ENCODE results near the gene CDKN2AIP. TPM values are rescaled to one million over a fixed set of nuclear protein-coding genes. Genes with fewer than 3 reads are reported as not detected.
"Not testable (repeated sequence)": the region's sequence is repeated elsewhere in the genome, so short reads cannot be mapped to it uniquely, and the experiment has no call there.

Gene CDKN2AIP
- polyA plus RNA-seq, 4 donors: 33.7 to 39.4 (median 35.8) TPM

DNA sequence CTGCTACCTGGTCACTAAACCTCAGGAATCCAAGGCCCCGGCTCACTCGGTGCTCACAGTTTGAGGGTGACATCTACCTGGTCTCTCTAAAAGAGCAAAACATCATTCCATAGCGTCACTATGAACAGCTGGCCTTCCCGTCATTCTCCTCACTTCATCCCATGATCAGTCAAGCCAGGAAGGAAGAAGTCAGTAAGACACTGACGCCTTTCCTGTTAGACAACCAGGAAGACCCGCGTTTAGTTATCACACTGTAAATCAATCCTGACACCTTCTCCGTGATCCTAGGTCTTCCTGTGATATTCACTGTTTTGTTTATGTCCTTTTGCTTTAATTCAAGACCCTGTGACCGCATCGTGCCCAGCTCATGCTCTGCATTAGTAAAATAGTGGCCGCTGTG lies 31.6 kb upstream of the CDKN2AIP start:
- no peak for DNase-seq (ENCODE audit: low read depth in 4 of 4, low spot score in 2 of 4)

DNA sequence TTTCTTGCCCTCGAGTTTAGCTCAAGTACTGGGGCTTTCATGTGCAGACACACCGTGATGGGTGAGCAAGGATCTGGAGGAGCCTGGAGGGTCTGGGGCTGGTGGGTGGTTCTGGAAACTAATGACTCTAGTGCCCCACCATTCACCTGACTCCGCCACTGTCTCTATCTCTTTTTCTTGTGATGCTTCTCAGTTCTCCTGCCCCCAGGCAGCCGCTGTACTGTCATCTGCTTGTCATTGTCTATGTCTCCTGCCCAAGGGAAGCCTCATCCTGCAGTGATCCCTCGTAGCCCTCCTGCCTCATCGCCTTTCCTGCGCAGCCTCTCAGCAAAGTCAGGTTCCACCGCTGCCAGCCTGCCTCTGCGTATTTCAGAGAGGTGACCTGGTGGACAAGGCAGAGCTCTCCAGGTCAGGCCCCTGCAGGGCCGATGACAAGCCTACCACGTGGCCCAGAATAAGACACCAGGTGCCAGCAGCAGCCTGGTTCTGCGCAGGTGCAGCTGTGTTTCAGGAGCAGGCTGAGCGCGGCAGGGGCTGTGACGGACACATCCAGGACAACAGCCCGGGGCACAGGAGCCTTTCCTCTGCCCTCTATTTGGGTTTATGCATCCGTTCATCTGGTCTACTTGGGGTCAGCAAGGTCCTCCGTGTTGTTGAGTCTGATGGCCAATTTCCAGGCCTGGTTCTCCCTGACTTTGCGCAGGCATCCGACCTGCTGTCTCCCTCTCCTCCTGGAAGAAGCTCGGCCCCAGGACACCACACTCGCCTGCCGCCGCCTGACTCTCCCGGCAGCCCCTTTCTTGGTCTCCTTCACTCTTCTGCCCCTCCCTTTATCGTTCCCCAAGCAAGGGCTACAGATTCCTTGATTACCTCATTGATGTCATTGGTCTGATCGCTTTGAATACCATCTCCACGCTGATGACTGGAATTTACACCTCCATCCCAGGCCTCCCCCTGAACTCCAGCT lies 30.9 kb upstream of the CDKN2AIP start:
- DNase-seq (ENCODE audit: low read depth in 4 of 4, low spot score in 2 of 4): no peak

DNA sequence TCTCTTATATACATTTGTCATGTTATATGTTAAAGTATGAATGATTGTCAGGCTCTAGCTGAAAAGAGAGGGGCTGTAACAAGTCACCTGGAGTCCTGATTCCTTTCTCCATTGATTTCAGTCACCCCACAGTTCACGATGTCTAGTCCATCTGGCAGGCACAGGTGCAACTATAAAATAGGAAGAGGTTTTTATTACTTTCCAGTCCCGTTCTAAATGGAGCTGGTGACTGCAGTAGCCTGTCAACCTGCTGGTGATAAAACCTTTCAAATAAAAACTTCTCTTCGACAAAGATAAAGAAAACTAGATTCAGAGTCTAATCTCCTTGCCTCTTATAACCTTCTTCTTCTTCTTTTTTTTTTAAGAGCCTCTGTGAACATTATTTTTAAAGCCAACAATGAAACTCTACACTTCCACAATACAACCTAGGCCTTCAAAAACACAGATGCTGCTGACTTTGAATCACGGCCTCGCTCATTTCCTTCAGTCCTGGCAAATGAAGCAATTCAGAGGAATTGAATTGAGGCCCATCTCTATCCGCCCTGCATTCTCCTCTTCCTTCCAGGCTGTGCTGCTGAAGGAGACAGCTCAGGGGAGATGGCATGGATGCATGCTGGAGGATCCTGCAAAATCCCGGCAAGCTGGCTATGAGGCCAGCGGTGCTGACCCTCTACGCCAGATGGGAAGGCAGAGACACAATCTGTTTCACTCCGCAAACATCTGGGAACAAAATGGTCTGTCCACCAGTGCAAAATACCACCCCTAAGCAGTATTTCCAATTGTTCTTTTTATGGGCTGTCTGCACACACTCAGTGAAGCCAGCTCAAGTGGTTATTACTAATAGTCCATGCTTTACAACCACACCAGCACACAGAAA lies 27.3 kb upstream of the CDKN2AIP start:
- DNase-seq (ENCODE audit: low read depth in 4 of 4, low spot score in 2 of 4): no peak

DNA sequence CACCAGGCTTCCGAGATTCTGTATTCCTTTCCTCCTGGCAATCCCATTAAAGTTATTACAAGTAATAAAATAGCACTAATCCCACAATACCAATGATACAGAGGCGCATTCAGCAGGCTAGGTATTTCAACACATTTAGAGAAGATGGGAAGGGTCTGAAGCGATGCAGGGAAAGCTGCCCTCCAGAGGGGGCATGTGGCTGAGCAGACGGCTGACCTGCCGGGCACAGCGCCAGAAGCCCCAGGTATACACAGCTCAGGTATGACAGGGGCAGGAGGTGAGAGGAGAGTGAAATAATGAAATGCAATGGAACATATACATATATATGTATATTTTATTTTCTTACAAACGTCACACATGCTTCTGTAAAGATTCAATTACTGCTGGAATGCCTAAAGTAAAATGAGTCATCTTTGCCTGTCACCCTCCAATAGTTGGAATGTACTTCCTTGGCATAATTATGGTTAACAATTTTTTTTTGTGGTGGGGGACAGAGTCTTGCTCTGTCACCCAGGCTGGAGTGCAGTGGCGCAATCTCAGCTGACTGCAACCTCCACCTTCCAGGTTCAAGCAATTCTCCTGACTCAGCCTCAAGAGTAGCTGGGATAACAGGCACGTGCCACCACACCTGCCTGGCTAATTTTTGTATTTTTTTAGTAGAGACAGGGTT lies 21.3 kb upstream of the CDKN2AIP start:
- DNase-seq (ENCODE audit: low read depth in 4 of 4, low spot score in 2 of 4): no peak

DNA sequence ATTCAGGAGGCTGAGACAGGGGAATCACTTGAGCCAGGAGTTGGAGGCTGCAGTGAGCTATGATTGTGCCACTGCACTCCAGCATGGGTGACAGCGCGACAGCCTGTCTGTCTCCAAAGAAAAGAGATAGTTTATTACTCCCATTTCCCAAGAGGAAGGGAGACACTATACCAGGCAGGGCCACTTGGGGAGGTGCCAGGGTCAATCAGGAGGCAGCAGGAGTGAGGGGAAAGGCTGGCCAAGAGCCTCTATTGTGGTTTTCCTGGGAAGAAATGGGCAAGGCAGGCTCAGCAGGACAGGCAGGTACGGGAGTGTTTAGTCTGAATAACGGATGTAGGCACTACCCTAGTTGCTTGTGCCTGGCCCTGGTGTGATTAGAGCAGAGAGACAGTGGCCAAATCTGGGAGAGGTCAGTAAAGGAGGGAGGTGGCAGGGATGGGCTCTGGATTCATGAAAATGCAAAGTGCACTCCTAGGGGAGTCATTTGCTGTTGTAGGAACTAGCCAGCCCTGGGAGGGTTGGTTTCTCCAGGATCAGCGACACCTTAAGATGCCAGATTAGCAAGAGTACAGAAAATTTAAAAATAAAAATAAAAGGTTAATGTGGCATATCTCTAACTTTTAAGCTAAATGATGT lies 20.2 kb upstream of the CDKN2AIP start:
- no peak for DNase-seq (ENCODE audit: low read depth in 4 of 4, low spot score in 2 of 4)

DNA sequence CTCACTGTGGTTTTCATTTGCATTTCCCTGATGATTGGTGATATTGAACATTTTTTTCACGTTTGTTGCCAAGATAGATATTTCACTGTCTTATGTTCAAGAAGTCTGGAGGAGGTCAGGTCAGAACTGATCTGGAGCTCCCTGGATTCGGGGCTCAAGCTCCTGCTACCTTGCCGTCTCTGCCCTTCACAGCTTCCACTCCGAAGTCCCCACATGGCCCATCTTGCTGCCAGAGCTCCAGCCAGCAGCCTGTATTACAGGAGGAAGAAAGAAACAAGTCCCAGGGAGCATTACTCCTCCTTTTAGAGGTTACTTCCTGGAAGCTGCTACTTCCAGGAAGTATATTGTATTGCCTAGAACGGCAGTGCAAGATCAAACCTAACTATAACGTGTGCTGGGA lies 17.9 kb upstream of the CDKN2AIP start:
- no peak for DNase-seq (ENCODE audit: low read depth in 4 of 4, low spot score in 2 of 4)

DNA sequence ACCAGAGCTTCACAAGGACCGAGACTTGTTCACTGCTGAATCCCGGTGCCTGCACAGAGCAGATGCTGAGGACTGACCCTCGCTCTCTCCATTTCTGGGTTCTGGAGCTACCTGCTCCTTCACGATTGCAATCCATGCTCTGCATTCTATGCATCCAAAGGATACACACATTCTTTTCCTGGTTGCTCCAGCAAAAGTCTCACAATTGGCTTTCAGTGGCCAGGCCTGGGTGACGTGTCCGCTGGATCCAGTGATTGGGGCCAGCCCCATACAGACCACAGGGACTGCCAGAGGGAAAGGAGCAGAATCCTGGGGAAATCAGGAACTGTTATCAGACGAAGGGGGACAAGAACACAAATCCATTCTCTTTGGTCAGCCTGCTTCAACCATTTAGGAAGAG lies 14.9 kb upstream of the CDKN2AIP start:
- no peak for DNase-seq (ENCODE audit: low read depth in 4 of 4, low spot score in 2 of 4)

DNA sequence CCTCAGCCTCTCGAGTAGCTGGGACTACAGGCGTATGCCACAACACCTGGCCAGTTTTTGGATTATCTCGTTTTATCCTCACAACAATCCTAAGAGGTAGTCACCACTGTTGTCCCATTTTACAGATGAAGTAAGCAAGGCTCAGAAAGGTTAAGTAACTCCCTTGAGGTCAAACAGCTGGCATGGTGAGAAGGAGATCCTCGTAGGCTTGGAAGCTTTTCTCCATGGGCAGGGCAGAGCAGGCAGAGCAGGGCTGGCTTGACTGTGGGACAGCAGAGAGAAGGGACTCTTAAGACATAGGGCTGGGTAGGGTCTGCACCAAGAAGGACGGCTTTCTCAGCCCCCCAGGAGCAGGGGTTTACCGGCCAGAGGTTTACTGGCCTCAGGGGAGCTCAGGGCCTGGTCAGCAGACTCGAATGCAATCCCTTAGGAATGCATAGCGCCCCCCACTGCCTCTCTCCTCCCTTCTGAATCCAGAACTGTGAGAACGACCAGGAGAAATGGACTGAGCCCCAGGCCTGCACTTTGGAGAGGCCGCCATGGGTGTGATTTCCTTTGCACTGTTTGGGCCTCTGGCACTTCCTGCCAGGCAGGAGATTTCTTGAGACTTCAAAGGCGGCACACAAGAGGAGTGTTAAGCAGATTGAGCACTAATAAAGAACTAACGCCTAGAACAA lies 14.0 kb upstream of the CDKN2AIP start:
- DNase-seq (ENCODE audit: low read depth in 4 of 4, low spot score in 2 of 4): no peak

DNA sequence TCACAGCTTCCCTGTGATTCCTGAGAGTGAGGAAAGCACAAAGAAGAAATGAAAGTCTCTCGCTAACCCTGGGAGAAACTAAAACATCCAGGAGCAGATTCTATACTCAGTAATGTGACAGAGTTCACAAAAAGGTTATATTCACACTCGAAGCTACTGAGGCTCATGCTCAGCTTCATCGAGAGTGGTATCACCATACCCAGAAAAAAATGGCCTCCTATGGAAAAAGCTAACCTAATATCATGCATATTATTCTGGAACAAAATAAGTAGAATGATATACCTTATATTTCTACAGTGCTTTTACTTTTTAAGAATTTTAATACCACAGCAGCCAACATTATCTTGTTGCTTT lies 13.5 kb upstream of the CDKN2AIP start:
- no peak for DNase-seq (ENCODE audit: low read depth in 4 of 4, low spot score in 2 of 4)

DNA sequence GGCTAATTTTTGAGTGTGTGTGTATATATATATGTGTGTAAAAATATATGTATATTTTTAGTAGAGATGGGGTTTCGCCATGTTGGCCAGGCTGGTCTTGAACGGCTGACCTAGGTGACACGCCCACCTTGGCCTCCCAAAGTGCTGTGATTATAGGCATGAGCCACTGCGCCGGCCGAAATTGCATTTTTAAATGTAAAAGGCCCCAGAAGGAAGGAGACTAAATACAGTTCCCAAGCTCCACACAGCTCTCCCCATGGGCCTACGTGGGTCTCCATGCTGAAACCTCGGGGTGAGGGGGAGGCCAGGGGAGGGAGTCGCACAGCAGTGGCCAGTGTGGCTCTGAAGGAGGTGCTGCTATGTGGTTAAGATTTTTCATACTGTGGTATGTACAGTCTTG lies 12.8 kb upstream of the CDKN2AIP start:
- no peak for DNase-seq (ENCODE audit: low read depth in 4 of 4, low spot score in 2 of 4)

DNA sequence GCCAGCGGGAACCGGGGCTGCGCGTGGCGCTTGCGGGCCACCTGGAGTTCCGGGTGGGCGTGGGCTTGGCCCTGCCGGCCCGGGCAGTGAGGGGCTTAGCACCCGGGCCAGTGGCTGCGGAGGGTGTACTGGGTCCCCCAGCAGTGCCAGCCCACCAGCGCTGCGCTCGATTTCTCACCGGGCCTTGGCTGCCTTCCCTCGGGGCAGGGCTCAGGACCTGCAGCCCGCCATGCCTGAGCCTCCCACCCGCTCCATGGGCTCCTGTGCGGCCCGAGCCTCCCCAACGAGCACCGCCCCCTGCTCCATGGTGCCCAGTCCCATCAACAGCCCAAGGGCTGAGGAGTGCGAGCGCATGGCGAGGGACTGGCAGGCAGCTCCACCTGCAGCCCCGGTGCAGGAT lies 11.3 kb upstream of the CDKN2AIP start:
- DNase-seq (ENCODE audit: low read depth in 4 of 4, low spot score in 2 of 4): not testable (repeated sequence)

DNA sequence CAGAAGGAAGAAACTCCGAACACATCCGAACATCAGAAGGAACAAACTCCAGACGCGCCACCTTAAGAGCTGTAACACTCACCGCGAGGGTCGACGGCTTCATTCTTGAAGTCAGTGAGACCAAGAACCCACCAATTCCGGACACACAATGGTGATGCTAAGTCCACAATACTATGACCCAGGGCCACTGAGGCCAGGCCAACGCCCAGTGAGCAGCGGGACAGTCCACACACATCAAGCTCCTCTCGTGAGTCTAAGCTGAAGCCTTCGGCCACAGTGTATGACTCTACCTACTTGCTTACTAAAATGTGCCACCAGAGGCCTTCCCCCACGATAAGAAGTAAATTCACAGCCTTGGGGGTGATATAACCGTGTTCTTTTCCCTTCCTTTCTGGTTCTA lies 10.2 kb upstream of the CDKN2AIP start:
- DNase-seq (ENCODE audit: low read depth in 4 of 4, low spot score in 2 of 4): no peak

DNA sequence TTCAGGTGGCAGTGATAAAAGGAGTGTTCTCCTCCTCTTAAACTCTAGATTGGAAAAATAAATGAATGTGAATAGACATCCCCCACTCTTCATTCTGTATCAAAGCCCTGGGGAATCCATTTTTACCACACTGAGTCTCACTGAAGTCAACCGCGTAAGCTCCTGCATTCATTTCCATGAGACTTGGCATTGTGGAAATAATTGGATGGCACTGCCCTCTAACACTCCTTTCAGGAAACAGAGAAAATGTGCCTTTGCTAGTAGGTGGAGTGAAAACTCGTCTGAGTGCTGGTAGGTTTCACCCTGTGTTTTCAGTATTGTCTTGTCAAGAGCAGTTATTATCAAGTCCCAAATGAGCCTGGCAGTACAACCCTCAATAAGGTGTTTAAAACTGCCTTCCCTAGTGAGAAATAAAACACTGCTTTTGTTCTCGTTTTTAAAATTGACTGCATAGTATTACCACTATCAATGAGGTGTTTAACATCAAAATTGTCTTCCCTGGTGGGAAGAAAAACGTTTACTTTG lies 9.7 kb upstream of the CDKN2AIP start:
- DNase-seq (ENCODE audit: low read depth in 4 of 4, low spot score in 2 of 4): no peak

DNA sequence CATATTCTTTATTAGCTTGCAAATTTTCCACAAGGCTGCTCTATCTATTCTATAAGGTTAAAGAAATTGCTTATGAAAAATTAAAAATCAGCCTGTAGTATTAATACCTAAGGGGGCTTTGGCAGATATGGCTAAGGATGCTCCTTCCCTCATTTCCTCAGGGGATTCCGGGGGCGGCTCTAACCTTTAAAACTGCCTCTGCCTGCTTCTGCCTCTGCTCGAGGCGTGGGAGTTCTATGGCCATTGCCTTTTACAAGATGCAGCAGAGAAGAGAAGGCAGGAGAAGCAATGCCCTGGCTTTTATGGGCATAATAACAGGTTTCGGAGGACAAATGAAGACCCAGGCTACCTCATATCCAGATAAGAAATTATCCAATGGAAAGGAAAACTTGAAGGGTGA lies 8.6 kb upstream of the CDKN2AIP start:
- no peak for DNase-seq (ENCODE audit: low read depth in 4 of 4, low spot score in 2 of 4)

DNA sequence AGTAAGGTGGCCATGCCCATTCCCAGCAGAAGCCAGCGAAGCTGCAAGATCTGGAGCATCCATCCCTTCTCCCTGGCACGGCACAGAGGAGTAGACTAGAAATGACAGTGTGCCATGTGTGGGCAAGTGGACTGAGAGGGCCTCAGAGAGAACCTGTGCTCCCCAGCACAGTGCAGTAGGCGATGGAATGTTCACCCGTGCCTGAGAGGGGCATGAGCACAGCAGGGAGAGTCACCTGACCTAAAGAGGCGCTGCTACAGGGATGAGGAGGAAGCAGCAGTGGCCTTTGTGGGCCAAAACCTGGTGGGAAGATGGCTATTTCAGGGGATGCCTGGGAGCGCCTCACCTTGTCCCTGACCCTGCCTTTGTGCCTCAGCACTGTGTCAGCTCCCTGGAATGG lies 8.0 kb upstream of the CDKN2AIP start:
- no peak for DNase-seq (ENCODE audit: low read depth in 4 of 4, low spot score in 2 of 4)

DNA sequence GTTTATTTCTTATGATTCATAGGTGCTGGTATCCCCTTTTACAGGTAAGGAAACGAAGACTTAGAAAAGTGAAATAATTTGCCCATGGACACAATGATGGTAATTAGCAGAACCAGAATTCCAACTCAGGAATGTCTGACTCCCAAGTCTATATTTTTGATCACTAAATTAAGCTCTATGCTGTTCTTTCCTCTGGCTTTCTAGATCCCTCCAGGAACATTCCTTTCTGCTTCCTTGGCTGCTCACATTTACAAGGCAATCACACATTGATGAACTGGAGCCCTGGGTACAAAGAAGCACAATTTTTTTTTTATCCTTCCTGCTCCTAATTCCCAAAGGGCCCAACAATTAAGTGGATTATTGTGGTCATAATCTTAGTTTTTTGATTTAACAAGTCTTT lies 7.0 kb upstream of the CDKN2AIP start:
- DNase-seq (ENCODE audit: low read depth in 4 of 4, low spot score in 2 of 4): no peak

DNA sequence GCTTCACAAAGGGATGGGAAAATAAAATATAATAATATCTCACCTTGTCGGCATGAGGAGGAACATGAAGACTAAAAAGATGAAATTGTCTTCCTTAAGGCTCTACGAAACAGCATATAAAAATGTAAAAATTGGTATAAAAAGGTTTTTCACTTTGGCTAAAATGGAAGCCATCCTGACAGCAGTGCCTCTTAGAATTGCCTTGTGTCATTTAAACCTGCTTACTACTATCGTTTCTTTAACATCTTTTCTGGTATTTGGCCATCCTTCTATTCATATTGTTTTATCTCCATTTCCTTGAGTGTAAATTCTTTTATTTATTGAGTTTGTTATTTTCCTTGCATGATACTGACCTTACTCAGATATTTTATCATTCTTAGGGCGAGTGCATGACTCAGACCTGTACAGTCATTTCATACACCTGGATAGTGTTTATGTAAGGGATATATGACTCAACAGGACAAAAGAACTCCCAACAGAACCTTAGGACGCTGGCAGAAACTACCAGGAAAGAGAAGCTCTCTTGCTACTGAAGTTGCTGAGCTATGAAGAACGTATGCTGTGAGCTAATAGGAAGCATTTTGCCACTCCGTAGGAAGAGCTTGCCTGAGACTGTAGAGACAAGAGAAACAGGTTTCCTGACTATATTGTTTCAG lies 5.8 kb upstream of the CDKN2AIP start:
- DNase-seq (ENCODE audit: low read depth in 4 of 4, low spot score in 2 of 4): no peak

DNA sequence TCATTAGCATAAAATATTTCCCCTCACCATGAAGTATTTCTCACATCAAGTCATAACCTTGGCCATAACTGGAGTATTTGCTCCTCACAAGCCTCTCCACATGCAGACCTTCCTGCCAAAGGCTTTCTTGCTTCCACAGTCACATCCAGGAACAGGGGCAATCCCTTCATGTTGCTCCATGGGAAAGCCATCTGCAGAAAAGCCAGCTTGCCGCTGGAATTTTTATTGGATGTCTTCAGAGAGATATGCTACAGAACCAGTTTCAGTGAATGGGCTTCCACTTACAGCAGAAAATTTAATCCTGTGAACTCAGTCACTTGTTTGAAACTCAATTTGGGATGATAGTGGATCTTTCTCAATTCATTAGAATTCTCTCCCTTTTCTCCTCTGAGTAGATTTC lies 3.2 kb upstream of the CDKN2AIP start:
- no peak for DNase-seq (ENCODE audit: low read depth in 4 of 4, low spot score in 2 of 4)

DNA sequence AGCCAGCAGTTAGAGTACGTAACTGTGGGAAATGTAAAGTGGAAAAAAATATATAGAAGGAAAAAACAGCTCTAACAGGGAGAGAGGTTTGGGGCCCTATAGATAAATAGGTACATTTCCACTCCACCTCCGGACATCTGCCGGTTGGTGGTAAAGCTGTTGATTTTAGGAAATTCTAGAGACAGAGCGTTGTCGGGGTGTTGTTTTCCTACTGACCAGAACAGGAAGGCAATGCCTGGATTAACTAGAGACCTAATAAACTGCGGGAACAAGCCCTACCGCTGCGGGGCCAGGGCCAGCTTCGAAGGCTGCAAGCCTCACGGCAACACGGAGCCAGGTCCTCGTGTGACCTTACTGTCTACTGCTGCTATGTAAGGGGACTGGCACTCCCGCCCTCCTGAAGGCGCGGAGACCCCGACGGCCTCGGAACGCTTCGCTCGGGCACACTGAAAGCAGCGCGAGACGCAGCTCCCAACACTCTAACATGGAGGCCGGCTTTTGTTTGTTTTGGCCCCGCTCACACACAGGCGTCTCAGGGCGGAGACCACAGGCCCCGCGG lies 702 bp upstream of the CDKN2AIP start:
- DNase-seq (ENCODE audit: low read depth in 4 of 4, low spot score in 2 of 4): peak in 3 of 4 donors; percentile 50 to 72 (median 54)

All from left renal cortex interstitium (tissue), 4 donors.